ENCODE measurements around the gene RIGI.
"Not testable (repeated sequence)": the region's sequence is repeated elsewhere in the genome, so short reads cannot be mapped to it uniquely, and the experiment has no call there.

RIGI gene

GRCh38 chr9:32525709-32526030 is 326 bp downstream of the RIGI start:
- DNase-seq, result no peak

- DNase-seq, result peak; percentile 32
Measured at GRCh38 chr9:32524892-32525708, 896 bp downstream of the RIGI start.

DNA sequence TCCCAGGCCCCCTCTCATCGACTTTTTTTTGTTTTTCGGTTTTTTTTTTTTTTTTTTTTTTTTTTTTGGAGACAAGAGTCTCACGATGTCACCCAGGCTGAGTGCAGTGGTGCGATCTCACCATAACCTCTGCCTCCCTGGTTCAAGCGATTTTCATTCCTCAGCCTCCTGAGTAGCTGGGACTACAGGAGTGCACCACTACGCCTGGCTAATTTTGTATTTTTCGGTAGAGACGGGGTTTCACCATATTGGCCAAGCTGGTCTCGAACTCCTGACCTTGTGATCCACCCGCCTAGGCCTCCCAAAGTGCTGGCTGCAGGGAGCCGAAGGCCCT is 1.5 kb downstream of the RIGI start:
- DNase-seq, result not testable (repeated sequence)

- DNase-seq, result no peak
Measured at GRCh38 chr9:32523910-32524309, 2.1 kb downstream of the RIGI start.

- DNase-seq, result no peak
Measured at GRCh38 chr9:32518276-32518675, 7.7 kb downstream of the RIGI start.

- DNase-seq, result no peak
Measured at GRCh38 chr9:32516241-32516640, 9.8 kb downstream of the RIGI start.

GRCh38 chr9:32508728-32509127 is 17.3 kb downstream of the RIGI start:
- DNase-seq, result no peak

DNA sequence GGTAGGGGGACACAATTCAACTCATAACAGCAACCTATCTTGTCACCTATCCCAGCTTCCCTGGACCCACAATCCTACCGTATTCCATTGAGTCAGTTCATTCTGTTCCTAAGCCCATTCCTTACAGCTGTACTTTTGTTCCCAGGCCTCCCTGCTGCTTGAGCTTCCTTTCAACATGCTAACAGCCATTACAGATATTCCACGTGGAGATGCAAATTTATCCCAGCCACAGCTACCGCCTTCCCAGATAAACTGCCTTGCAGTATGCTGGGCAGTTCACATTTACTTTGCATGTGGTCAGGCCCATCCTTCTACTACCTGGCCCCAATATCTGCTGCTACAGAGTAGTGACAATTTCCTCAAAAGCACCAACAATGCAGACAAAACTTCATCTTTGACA is 23.0 kb downstream of the RIGI start:
- DNase-seq, result no peak

DNA sequence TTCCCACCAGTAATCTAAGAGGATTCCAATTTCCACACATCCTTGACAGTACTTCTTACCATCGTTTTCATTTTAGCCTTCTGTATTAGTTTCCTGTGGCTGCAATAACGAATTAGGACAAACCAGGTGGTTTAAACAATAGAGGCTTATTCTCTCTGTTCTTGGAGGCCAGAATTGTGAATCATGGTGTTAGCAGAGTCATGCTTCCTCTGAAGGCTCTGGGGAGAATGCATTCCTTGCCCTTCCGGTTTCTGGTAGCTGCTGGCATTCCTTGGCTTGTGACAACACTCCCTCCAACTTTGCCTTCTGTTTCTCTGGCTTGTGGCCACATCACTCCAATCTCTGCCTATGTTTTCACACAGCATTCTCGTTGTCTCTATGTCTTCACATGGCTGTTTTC is 23.5 kb downstream of the RIGI start:
- no peak for DNase-seq

DNA sequence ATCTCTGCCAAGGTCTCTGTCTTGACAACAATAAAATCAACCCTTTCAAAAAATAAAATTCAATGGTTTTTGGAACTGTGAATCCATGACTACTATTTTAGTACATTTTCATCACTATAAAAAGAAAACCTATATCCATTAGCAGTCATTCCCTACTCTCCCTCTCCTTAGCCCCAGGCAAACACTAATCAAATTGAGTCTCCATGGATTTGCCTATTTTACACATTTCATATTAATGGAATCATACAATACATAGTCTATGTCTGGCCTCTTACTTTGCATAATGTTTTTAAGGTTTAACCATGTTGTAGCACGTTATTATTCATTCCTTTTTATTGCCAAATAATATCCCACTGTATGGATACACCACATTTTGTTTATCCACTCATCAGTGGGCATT is 24.1 kb downstream of the RIGI start:
- no peak for DNase-seq

DNA sequence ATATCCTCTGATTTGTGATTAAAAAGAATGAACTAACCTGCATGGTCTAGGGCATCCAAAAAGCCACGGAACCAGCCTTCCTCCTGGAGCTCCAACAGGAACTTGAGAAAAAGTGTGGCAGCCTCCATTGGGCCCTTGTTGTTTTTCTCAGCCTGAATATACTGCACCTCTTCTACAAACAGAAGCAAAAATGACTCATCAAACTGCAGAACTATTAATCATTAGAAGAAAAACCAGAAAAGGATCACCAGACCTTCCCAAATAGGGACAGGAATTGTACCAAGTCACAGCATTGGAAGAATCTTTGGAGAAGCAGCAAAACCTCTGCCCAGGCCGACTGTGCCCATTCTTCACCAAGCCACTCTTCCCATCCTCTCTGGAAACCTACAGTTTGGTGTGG is 25.2 kb downstream of the RIGI start:
- DNase-seq, result no peak

DNA sequence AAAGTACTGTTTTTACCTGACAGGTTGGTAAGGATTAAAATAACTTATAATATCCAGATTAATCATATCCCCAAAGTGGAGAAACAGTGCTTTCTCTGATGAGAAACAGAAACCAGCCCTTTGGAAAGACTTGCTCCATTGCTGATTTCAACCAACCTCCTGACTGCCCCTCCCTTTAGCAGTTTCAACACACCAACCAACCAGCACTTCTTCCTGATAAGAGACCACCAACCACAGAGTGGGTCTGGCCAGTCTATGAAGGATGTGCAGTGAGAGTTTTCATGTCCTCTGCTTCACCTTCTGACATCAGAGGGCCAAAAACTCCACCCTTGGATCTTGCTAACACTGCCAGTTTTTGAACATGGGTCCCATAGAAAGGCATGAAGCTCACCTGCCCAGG is 28.1 kb downstream of the RIGI start:
- no peak for DNase-seq

DNA sequence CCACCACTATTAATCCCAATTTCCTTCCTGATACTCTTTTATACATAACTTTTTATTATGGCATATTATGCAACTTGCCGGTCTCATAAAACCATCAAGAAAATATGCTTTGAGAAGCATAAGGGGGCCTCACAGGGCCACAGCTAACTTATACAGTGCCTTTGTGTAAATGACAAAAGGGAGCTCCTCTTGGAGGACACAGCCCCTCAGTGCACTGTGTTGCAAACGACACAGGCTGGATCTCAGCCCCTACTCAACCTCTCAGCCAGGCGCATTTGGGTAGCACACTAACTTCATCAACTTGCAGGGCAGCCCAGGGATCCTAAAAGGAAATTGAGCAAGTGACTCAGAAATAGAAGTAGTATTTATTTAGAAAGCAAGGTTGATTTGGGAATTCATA is 35.4 kb downstream of the RIGI start:
- no peak for DNase-seq

- no peak for DNase-seq
Measured at GRCh38 chr9:32487981-32488380, 38.0 kb downstream of the RIGI start.

- no peak for DNase-seq
Measured at GRCh38 chr9:32486839-32487562, 39.0 kb downstream of the RIGI start.

DNA sequence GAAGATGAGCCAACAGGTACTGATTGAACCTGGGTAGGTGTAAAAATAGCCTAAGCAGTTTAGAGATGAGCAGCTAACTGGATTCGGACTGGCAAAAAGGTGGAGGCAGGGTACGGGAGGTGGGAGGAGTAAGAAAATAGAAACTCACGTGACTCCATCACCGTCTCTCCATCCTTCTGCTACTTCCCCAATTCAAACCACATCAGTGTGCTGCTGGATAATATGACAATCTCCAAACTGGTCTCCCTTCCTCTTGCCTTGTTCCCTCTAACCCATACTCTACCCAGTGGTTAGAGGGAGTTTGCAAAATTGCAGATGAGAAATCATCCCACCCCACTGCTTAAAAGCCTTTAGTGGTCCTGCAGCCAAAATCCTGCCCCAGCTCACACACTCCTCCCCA is 42.7 kb downstream of the RIGI start:
- no peak for DNase-seq

All from NCI-H2029 treated with DMSO at 0.1 percent for 48 hours (cell line).